HepG2 (cell line): Measurements from ENCODE around the gene FUOM. TPM values are rescaled to one million over a fixed set of nuclear protein-coding genes. Genes with fewer than 3 reads are reported as not detected.

Experiments used
- ADNP ChIP-seq: sonication (generic); formaldehyde crosslinking; IDR thresholded peaks from 2 replicates; pipeline ENCODE4 v1.4.0; 2020; ENCODE audit warnings: missing genetic modification reagents
- HNRNPUL1 ChIP-seq: fragments of 200-400 bp; formaldehyde crosslinking; IDR thresholded peaks from 2 replicates; pipeline ENCODE4 v1.6.1; 2017; ENCODE audit warnings: low read depth, mild to moderate bottlenecking, low read length, moderate library complexity
- KAT2B ChIP-seq: fragments of 150-350 bp; IDR thresholded peaks from 2 replicates; pipeline ENCODE4 v1.6.1; 2014; ENCODE audit warnings: low read depth, low read length, borderline replicate concordance
- U2AF1 ChIP-seq: fragments of 200-400 bp; formaldehyde crosslinking; optimal IDR thresholded peaks from 2 replicates; pipeline ENCODE3; 2017; ENCODE audit warnings: mild to moderate bottlenecking, low read depth, low read length
- ZBTB7B ChIP-seq: sonication (generic); formaldehyde crosslinking; IDR thresholded peaks from 2 replicates; pipeline ENCODE4 v1.4.0; 2020; ENCODE audit warnings: missing genetic modification reagents
- ZFAT ChIP-seq: sonication (generic); formaldehyde crosslinking; conservative IDR thresholded peaks from 2 replicates; pipeline ENCODE4 v1.8.1; 2023; ENCODE audit warnings: missing genetic modification reagents, inconsistent platforms
- ZNF253 ChIP-seq: sonication (generic); formaldehyde crosslinking; IDR thresholded peaks from 2 replicates; pipeline ENCODE4 v1.8.0; 2022; ENCODE audit warnings: mild to moderate bottlenecking, missing genetic modification reagents, borderline replicate concordance
- ZNF33A ChIP-seq: sonication (generic); formaldehyde crosslinking; IDR thresholded peaks from 2 replicates; pipeline ENCODE4 v1.5.1; 2020; ENCODE audit warnings: missing genetic modification reagents, mild to moderate bottlenecking, moderate library complexity, borderline replicate concordance
- polyA plus RNA-seq, 8 experiments: library from polyadenylated mRNA; depleted of rRNA in 3 of 8; stranded (reverse) in 7 of 8; unstranded in 1 of 8; fragments of >200 nt; fragmentation: Illumina TruSeq in 4 of 8; extraction: Trizol in 4 of 8; gene quantifications; 2 replicates each; pipeline versions ENCODE4 v1.2.1 to v1.2.3, GENCODE V29; 2011 to 2016; ENCODE audit warnings: low read depth in 4 of 8, missing spikeins in 1 of 8, mixed read lengths in 1 of 8; ENCODE audit not compliant: insufficient read depth in 1 of 8
- total RNA-seq, 5 experiments: library from RNA; depleted of rRNA; stranded (reverse); fragments of >200 nt; fragmentation: Illumina TruSeq; extraction: Trizol; gene quantifications; 2 replicates each; pipeline ENCODE4 v1.2.3, GENCODE V29; 2016; ENCODE audit warnings: low read depth in 1 of 5
- TF ChIP-seq, protein P1 (sequence below): IDR thresholded peaks from 2 replicates; pipeline ENCODE4 v1.4.0; 2020; ENCODE audit warnings: mild to moderate bottlenecking, missing genetic modification reagents
- TF ChIP-seq, protein P2 (sequence below): sonication (generic); formaldehyde crosslinking; IDR thresholded peaks from 2 replicates; pipeline ENCODE4 v1.8.0; 2022; ENCODE audit warnings: low read depth, missing genetic modification reagents
- TF ChIP-seq, protein P3 (sequence below): sonication (generic); formaldehyde crosslinking; conservative IDR thresholded peaks from 2 replicates; pipeline ENCODE4 v1.4.0; 2020; ENCODE audit warnings: missing genetic modification reagents
- TF ChIP-seq, protein P4 (sequence below): sonication (generic); formaldehyde crosslinking; IDR thresholded peaks from 2 replicates; pipeline ENCODE4 v1.8.1; 2022; ENCODE audit warnings: mild to moderate bottlenecking, missing genetic modification reagents
- TF ChIP-seq, protein P5 (sequence below): sonication (generic); formaldehyde crosslinking; IDR thresholded peaks from 2 replicates; pipeline ENCODE4 v1.5.0; 2020; ENCODE audit warnings: mild to moderate bottlenecking, missing genetic modification reagents
- TF ChIP-seq, protein P6 (sequence below): sonication (generic); formaldehyde crosslinking; IDR thresholded peaks from 2 replicates; pipeline ENCODE4 v1.5.1; 2020; ENCODE audit warnings: missing genetic modification reagents, mild to moderate bottlenecking, borderline replicate concordance

FUOM gene
- total and polyA plus RNA-seq, 2 of the 13 experiments (the other 11 are each of a cell fraction or from before 2014, with no cell fraction given): 27.5 to 60.4 TPM

DNA sequence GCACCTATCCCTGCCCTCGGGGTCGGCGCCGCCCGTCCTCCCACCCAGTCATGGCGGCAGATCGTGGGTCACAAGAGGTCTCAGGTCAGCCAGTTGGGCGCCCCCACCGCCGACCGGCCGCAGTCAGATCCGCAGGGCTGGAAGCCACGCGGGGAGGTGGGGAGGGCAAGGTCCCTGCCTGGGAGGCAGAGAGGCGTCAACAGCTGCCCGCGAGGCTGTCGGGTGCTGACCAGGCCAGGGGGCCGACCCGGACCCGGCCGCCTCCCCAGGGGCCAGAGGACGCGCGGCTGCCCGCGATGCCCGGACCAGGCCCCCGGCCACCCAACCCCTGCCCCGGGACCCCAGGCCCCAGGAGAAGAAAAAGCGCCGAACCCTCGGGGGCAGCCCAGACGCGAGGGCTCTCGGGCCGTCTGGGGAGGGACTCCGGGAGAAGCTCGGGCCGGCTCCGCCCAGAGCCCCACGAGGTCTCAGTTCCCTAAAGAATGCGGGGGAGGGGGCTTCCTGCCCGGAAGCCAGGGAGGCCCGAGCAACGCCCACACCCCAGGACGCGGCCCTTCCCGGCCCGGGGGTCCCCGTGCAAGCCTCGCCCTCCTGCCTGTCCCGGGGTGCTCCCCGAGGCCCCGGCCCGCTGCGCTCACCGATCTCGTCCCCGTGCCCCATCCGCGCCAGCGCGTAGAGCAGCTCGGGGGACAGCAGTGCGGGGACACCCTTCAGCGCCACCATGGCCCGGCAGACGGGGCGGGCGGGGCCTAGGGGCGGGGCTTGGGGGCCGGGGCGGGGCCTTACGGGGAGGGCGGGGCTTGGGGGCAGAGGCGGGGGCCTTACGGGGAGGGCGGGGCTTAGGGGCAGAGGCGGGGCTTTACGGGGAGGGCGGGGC is at the start of gene FUOM (continued):
- TF ChIP-seq, protein P1, sequence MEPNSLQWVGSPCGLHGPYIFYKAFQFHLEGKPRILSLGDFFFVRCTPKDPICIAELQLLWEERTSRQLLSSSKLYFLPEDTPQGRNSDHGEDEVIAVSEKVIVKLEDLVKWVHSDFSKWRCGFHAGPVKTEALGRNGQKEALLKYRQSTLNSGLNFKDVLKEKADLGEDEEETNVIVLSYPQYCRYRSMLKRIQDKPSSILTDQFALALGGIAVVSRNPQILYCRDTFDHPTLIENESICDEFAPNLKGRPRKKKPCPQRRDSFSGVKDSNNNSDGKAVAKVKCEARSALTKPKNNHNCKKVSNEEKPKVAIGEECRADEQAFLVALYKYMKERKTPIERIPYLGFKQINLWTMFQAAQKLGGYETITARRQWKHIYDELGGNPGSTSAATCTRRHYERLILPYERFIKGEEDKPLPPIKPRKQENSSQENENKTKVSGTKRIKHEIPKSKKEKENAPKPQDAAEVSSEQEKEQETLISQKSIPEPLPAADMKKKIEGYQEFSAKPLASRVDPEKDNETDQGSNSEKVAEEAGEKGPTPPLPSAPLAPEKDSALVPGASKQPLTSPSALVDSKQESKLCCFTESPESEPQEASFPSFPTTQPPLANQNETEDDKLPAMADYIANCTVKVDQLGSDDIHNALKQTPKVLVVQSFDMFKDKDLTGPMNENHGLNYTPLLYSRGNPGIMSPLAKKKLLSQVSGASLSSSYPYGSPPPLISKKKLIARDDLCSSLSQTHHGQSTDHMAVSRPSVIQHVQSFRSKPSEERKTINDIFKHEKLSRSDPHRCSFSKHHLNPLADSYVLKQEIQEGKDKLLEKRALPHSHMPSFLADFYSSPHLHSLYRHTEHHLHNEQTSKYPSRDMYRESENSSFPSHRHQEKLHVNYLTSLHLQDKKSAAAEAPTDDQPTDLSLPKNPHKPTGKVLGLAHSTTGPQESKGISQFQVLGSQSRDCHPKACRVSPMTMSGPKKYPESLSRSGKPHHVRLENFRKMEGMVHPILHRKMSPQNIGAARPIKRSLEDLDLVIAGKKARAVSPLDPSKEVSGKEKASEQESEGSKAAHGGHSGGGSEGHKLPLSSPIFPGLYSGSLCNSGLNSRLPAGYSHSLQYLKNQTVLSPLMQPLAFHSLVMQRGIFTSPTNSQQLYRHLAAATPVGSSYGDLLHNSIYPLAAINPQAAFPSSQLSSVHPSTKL (CRISPR knock-in tag): no peak
- TF ChIP-seq KAT2B (no peak), HNRNPUL1 (no peak), ZNF253 (CRISPR knock-in tag) (no peak), ZFAT (CRISPR knock-in tag) (no peak), ZNF33A (CRISPR knock-in tag) (no peak), U2AF1 (no peak), ZBTB7B (CRISPR knock-in tag) (peak; percentile 41; the same call in 1 of the 2 replicates), ADNP (CRISPR knock-in tag) (no peak)
- TF ChIP-seq, protein P2, sequence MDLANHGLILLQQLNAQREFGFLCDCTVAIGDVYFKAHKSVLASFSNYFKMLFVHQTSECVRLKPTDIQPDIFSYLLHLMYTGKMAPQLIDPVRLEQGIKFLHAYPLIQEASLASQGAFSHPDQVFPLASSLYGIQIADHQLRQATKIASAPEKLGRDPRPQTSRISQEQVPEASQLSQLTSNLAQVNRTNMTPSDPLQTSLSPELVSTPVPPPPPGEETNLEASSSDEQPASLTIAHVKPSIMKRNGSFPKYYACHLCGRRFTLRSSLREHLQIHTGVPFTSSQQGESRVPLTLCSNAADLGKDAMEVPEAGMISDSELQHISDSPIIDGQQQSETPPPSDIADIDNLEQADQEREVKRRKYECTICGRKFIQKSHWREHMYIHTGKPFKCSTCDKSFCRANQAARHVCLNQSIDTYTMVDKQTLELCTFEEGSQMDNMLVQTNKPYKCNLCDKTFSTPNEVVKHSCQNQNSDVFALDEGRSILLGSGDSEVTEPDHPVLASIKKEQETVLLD (CRISPR knock-in tag): 0 out of 2 replicates have a peak, but pooled peaks have one; percentile 10
- TF ChIP-seq, protein P3, sequence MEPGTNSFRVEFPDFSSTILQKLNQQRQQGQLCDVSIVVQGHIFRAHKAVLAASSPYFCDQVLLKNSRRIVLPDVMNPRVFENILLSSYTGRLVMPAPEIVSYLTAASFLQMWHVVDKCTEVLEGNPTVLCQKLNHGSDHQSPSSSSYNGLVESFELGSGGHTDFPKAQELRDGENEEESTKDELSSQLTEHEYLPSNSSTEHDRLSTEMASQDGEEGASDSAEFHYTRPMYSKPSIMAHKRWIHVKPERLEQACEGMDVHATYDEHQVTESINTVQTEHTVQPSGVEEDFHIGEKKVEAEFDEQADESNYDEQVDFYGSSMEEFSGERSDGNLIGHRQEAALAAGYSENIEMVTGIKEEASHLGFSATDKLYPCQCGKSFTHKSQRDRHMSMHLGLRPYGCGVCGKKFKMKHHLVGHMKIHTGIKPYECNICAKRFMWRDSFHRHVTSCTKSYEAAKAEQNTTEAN: no peak
- TF ChIP-seq, protein P4, sequence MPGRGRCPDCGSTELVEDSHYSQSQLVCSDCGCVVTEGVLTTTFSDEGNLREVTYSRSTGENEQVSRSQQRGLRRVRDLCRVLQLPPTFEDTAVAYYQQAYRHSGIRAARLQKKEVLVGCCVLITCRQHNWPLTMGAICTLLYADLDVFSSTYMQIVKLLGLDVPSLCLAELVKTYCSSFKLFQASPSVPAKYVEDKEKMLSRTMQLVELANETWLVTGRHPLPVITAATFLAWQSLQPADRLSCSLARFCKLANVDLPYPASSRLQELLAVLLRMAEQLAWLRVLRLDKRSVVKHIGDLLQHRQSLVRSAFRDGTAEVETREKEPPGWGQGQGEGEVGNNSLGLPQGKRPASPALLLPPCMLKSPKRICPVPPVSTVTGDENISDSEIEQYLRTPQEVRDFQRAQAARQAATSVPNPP (CRISPR knock-in tag): no peak
- TF ChIP-seq, protein P5, sequence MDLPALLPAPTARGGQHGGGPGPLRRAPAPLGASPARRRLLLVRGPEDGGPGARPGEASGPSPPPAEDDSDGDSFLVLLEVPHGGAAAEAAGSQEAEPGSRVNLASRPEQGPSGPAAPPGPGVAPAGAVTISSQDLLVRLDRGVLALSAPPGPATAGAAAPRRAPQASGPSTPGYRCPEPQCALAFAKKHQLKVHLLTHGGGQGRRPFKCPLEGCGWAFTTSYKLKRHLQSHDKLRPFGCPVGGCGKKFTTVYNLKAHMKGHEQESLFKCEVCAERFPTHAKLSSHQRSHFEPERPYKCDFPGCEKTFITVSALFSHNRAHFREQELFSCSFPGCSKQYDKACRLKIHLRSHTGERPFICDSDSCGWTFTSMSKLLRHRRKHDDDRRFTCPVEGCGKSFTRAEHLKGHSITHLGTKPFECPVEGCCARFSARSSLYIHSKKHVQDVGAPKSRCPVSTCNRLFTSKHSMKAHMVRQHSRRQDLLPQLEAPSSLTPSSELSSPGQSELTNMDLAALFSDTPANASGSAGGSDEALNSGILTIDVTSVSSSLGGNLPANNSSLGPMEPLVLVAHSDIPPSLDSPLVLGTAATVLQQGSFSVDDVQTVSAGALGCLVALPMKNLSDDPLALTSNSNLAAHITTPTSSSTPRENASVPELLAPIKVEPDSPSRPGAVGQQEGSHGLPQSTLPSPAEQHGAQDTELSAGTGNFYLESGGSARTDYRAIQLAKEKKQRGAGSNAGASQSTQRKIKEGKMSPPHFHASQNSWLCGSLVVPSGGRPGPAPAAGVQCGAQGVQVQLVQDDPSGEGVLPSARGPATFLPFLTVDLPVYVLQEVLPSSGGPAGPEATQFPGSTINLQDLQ (CRISPR knock-in tag): no peak
- TF ChIP-seq, protein P6, sequence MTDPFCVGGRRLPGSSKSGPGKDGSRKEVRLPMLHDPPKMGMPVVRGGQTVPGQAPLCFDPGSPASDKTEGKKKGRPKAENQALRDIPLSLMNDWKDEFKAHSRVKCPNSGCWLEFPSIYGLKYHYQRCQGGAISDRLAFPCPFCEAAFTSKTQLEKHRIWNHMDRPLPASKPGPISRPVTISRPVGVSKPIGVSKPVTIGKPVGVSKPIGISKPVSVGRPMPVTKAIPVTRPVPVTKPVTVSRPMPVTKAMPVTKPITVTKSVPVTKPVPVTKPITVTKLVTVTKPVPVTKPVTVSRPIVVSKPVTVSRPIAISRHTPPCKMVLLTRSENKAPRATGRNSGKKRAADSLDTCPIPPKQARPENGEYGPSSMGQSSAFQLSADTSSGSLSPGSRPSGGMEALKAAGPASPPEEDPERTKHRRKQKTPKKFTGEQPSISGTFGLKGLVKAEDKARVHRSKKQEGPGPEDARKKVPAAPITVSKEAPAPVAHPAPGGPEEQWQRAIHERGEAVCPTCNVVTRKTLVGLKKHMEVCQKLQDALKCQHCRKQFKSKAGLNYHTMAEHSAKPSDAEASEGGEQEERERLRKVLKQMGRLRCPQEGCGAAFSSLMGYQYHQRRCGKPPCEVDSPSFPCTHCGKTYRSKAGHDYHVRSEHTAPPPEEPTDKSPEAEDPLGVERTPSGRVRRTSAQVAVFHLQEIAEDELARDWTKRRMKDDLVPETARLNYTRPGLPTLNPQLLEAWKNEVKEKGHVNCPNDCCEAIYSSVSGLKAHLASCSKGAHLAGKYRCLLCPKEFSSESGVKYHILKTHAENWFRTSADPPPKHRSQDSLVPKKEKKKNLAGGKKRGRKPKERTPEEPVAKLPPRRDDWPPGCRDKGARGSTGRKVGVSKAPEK (CRISPR knock-in tag): no peak
